ENCODE data around the gene LRRC30. TPM values are rescaled to one million over a fixed set of nuclear protein-coding genes. Genes with fewer than 3 reads are reported as not detected.

Gene LRRC30
- total and polyA plus RNA-seq, 2 of the 13 experiments (the other 11 are each of a cell fraction or from before 2014, with no cell fraction given) = not detected

GRCh38 chr18:7257426-7257740 is 26.5 kb downstream of the LRRC30 start (continued):
- TF ChIP-seq THYN1 (CRISPR knock-in tag; IDR thresholded peaks at IDR 0.05; ENCODE audit: borderline replicate concordance, low read depth) (no peak), FOXO4 (CRISPR knock-in tag; conservative IDR thresholded peaks at IDR 0.05) (no peak), ZNF12 (CRISPR knock-in tag; IDR thresholded peaks at IDR 0.05) (no peak)

- FAIRE-seq = no peak
- DNase-seq (ENCODE audit: low spot score) = no peak
- intact Hi-C loops (cut with micrococcal nuclease; ENCODE audit: unreplicated experiment) = no loop called here
- in situ Hi-C loops (cut with HindIII; ENCODE audit: extremely low pct_ligation_motif_present, low pct_unique_long_range_greater_than_20kb) = loop anchor here (25.0 kb wide), 2 partner anchors 528 to 1128 kb away; no protein-coding TSS in a partner anchor
- ATAC-seq = no peak
- Histone ChIP-seq H3K36me3 (replicated peaks in 1 of 2; ENCODE audit: control insufficient read depth in 1 of 2, insufficient read depth in 2 of 2, low read length in 2 of 2) (no peaks in the 10 kb centered on the region), H4K20me1 (ENCODE audit: insufficient read depth, low read length) (no peaks in the 10 kb centered on the region), H3K27me3 (ENCODE audit: control insufficient read depth in 1 of 2, insufficient read depth in 2 of 2, low read length in 2 of 2) (peaks cover 0 to 15% of the 10 kb centered on the region in 2 experiments; a peak in 2 of 5 replicates), H3K9ac (ENCODE audit: insufficient read depth, low read depth, low read length) (no peak overlapping the region), H3K79me2 (ENCODE audit: insufficient read depth, low read length) (no peaks in the 10 kb centered on the region), H3K4me3 (replicated peaks in 1 of 3; ENCODE audit: insufficient read depth in 1 of 3, low read depth in 2 of 3, low read length in 3 of 3) (no peak overlapping the region), H3K27ac (ENCODE audit: extremely low read length, insufficient read depth, low read length) (no peak overlapping the region), H3K9me3 (ENCODE audit: low read length) (no peaks in the 10 kb centered on the region), H3K4me2 (ENCODE audit: low read depth, low read length) (no peak overlapping the region), H3K4me1 (ENCODE audit: insufficient read depth, low read length) (no peaks in the 10 kb centered on the region), H2AFZ (ENCODE audit: low read length) (no peak overlapping the region)
- no TSS peak for BruUV-seq (replicated peaks)
- CTCF ChIA-PET (ENCODE audit: low intra/inter-chr PET ratio, low total read pairs) = no interaction called here
- POLR2A ChIA-PET = no interaction called here
- WGBS (ENCODE audit: low lambda C conversion rate) = 44% methylated on average over 6 of the region's 6 CpGs
- TF ChIP-seq LRRFIP1 (CRISPR knock-in tag; conservative IDR thresholded peaks at IDR 0.05) = no peak
- TF ChIP-seq ZBTB42 (CRISPR knock-in tag; IDR thresholded peaks at IDR 0.05) = no peak
- TF ChIP-seq ZNF614 (CRISPR knock-in tag; IDR thresholded peaks at IDR 0.05; ENCODE audit: borderline replicate concordance) = no peak
- TF ChIP-seq ZSCAN21 (CRISPR knock-in tag; IDR thresholded peaks at IDR 0.05; ENCODE audit: borderline replicate concordance) = no peak
- no peak for TF ChIP-seq ISL2 (CRISPR knock-in tag; IDR thresholded peaks at IDR 0.05)
- no peak for TF ChIP-seq SP5 (CRISPR knock-in tag; IDR thresholded peaks at IDR 0.05; ENCODE audit: borderline replicate concordance, low read depth)
- TF ChIP-seq ZKSCAN5 (CRISPR knock-in tag; IDR thresholded peaks at IDR 0.05) = no peak
- no peak for TF ChIP-seq ZNF503 (CRISPR knock-in tag; IDR thresholded peaks at IDR 0.05)
- no peak for TF ChIP-seq ZNF703 (CRISPR knock-in tag; IDR thresholded peaks at IDR 0.05; ENCODE audit: borderline replicate concordance)
- no peak for TF ChIP-seq ATF1 (CRISPR knock-in tag; IDR thresholded peaks at IDR 0.05)
- no peak for TF ChIP-seq ZNF441 (CRISPR knock-in tag; IDR thresholded peaks at IDR 0.05; ENCODE audit: borderline replicate concordance)
- no peak for TF ChIP-seq CAMTA2 (CRISPR knock-in tag; IDR thresholded peaks at IDR 0.05; ENCODE audit: borderline replicate concordance)
- no peak for TF ChIP-seq PPARG (CRISPR knock-in tag; conservative IDR thresholded peaks at IDR 0.05)
- TF ChIP-seq ZBTB39 (CRISPR knock-in tag; IDR thresholded peaks at IDR 0.05) = no peak
Observed at GRCh38 chr18:7259475-7259874, 28.6 kb downstream of the LRRC30 start.
